GM21367 (cell line): ENCODE results near the gene CD302.
"Not testable (repeated sequence)": the region's sequence is repeated elsewhere in the genome, so short reads cannot be mapped to it uniquely, and the experiment has no call there.

Source experiments
- ATAC-seq: cut with Tn5 transposase; IDR thresholded peaks from one replicate; pipeline ENCODE4 v1.9.1; 2021; ENCODE audit not compliant: unreplicated experiment

CD302 gene

GRCh38 chr2:159795841-159796690 is 1.9 kb downstream of the CD302 start:
- no peak for ATAC-seq

- ATAC-seq, result no peak
Observed at GRCh38 chr2:159793326-159793725, 4.7 kb downstream of the CD302 start.

- ATAC-seq, result no peak
Observed at GRCh38 chr2:159792599-159792998, 5.4 kb downstream of the CD302 start.

- ATAC-seq, result no peak
Observed at GRCh38 chr2:159792036-159792435, 6.0 kb downstream of the CD302 start.

DNA sequence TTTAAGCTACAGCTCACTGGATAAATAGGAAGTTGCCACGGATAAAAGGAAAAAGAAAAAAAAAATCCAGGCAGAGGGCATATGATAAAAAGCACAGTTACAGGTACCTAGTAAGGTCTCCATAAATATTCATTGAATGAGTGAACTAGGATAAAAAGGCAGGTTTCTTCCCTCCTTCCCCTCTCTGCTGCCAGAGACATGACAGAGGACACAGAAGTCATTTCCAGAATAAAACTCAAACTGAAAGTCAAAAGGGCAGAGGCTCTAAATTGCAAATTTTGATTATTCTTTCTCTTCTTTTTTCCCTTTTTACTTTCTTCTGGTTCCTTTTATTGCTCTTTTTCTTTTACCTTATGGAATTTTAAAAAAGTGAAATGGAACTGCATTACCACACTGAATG is 7.7 kb downstream of the CD302 start:
- no peak for ATAC-seq

DNA sequence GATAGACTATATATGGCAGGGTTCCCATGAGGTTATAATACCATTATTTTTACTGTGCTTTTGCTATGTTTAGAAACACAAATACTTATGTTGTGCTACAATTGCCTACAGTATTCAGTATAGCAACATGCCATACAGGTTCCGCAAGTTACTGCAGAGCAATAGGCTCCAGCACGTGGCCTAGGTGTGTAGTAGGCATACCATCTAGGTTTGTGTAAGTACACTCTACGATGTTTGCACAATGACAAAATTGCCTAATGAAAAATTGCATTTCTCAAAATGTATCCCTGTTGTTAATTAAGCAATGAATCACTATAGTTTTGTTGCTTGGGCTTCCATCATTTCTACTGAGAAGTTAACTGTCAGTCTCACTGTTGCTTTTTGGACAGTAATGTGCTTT is 9.8 kb downstream of the CD302 start:
- no peak for ATAC-seq

- ATAC-seq, result not testable (repeated sequence)
Observed at GRCh38 chr2:159787647-159788046, 10.4 kb downstream of the CD302 start.

GRCh38 chr2:159786938-159787337 is 11.1 kb downstream of the CD302 start:
- no peak for ATAC-seq

DNA sequence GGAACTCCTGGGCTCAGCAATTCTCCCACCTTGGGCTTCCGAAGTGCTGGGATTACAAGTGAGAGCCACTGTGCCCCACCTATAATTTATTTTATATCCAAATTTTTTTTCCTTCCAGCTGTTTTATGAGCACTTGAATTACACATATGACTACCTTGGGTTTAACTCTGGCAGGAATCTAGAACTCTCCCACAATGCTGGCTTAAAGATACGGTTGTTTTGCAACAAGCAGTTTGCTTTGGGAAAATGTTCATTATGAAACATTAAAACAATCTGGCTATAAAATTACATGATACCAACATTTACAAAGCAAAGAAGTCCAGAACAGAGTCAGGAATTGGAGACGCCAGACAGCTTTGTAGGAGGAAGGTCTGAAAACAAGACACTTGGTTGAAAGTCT is 12.8 kb downstream of the CD302 start:
- ATAC-seq, result no peak

- ATAC-seq, result not testable (repeated sequence)
Observed at GRCh38 chr2:159784744-159785143, 13.3 kb downstream of the CD302 start.

DNA sequence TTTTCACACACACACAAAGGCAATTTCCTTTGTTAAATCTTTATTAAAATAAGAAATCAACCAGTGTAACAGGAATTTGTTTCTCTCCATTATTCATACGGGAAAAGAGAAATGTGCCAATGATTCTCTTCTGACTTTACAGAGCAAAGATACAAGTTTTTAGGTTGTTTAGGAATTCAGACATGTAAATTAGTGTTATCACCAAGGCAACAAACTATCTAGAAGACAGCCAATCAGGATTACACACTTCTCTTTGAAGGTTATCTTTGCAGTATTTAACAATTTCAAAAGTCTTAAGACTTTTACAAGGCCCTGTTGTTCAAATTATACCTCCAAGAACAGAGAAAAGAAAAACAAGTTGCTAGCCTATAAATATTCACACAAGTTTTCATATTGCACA is 14.5 kb downstream of the CD302 start:
- no peak for ATAC-seq

- no peak for ATAC-seq
Observed at GRCh38 chr2:159776321-159776720, 21.7 kb downstream of the CD302 start.

DNA sequence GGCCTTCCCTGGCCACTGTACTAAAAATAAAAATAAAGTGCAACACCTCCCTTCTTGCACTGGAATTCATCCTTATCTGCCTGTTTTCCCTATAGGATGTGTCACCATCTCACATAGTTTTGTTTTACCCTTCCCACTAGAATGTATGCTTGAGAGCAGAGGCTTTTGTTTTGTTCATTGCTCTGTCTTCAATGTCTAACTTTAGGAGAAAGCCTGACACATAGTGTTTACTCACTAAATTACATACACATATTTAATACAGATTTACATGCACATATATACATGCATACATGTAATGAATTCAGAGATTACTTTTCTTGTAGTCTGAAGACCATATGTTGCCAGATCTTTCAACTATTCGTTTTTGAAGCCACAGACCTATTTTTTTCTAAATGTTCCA is 23.0 kb downstream of the CD302 start:
- ATAC-seq, result no peak

DNA sequence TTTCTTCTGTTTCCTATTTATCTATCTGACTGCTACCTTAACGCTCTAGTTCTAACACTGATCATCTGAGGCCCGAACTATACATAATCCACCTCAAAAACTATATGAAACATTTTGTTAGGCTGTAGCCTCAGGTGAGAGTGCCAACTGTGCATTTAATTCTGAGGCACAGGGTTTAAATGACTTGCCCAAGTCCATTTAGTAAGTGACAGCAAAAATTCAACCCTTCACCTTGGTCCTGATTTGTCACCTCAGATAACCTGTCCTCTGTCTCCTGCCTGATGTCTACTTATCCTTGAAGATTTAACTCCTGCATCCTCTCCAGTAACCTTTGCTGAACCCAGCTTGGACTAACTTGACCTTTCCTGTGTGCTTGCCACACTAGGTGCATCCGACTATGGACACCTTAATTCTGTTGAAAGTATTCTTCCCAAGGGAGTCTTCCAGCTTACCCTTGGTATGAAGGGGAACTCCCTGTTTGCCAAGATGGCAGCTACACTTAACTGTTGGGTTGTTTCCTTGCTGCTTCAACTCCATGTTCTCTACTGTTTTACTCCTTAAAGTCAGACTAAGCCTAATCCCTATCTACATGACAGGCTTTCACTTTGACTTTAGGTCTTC is 23.5 kb downstream of the CD302 start:
- ATAC-seq, result no peak

GRCh38 chr2:159773886-159774285 is 24.1 kb downstream of the CD302 start:
- ATAC-seq, result no peak

DNA sequence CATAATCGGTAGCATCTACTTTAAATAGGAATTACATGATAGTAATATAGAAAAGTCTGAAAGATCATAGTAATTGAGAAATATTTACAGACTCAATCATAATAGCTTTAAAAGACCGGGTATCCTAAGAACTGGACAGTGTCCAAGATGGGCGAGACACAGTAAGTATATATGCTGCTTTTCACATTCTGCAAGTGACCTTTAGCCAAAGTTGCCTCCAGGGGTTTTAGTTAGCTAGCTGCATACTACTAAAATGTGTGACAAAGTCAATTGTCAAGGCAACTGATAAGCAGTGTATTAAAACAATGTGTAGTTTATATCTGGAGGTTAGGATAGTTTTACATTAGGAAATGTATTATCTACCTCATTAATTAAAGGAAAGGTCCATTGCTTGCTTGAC is 24.6 kb downstream of the CD302 start:
- ATAC-seq, result no peak

- no peak for ATAC-seq
Observed at GRCh38 chr2:159769147-159769546, 28.9 kb downstream of the CD302 start.

DNA sequence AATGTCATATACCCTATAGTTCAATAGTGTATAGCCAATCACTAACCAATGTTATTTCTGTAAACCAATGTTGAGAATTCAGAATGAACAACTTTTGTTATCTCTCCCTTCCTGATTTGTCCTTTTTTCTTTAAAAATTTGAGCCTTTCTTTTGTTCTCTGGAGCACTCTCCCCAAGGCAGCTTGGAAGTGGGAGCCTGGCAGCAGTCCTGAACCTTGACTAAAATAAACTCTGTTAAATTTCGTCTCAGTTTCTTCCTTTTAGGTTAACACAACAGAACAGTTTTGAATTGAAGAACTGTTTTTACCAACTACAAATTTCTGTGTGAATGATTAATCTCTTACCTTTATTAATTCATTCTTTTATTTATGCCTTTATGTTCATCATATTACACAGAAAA is 35.9 kb downstream of the CD302 start:
- no peak for ATAC-seq

- ATAC-seq, result no peak
Observed at GRCh38 chr2:159760326-159760725, 37.7 kb downstream of the CD302 start.

GRCh38 chr2:159759577-159759976 is 38.4 kb downstream of the CD302 start:
- no peak for ATAC-seq

- ATAC-seq, result no peak
Observed at GRCh38 chr2:159758686-159759085, 39.3 kb downstream of the CD302 start.

DNA sequence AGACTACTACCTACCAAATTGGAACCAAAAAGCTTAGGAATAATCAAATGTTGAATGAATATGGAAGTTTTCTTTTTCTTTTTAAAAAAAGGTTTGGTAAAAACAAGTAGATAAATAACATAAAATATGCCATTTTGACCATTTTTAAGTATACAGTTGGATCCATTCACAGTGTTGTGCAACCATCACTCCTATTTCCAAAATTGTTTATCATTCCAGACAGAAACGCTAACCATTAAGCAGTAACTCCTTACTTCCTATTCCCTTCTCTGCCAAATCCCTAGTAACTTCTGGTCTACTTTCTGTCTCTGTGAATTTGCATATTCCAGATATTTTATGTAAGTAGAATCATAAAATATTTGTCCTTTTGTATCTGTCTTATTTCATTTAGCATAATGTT is 39.8 kb downstream of the CD302 start:
- ATAC-seq, result no peak

GRCh38 chr2:159755788-159756187 is 42.2 kb downstream of the CD302 start:
- no peak for ATAC-seq
